Body of pancreas (tissue), 4 donors: ENCODE data around the gene NME4.

Experiments used
- POLR2A ChIP-seq, 3 donors: fragments of 450-650 bp; IDR thresholded peaks; one replicate each; pipeline ENCODE4 v1.6.1; 2016; ENCODE audit warnings: antibody characterized with exemption in 3 of 3, mild to moderate bottlenecking in 2 of 3
- TF ChIP-seq, protein P1 (sequence below), 7 experiments: fragments of 450-650 bp in 4 of 7; fragments of 200-600 bp in 3 of 7; sonication (generic) in 3 of 7; IDR thresholded peaks; one replicate each; pipeline ENCODE4 v1.5.1; 2016 to 2019; ENCODE audit warnings: antibody characterized with exemption in 7 of 7

DNA sequence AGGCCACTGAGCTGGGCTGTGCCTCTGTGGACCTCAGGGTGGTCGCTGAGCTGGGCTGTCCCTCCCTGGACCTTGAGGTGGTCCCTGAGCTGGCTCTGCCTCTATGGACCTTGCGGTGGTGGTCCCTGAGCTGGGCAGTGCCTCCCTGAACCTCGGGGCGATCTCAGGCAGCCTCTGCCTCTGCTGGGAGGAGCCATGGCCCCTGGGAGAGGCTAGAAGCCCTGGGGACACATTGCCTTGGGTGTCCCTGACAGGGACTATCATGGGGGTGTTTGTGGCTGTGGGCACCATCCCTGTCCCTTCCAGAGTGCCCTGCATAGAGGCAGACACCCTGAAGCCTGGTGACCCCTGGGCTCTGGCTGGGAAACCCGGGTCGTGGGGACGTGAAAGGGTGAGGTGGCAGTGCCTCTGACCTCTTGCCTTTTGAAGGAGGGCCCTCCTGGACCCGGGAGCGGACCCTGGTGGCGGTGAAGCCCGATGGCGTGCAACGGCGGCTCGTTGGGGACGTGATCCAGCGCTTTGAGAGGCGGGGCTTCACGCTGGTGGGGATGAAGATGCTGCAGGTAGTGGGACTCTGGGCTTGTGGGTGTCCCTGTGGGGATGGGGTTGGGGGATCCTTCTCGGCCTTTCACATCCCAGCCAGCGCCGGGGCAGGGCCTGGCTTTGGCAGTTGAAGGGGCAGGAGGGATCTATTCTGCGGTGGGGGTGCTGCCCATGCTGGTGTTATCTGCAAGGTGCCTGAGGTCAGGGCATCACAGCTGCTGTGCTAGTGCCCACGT, 1.8 kb downstream of the NME4 start:
- TF ChIP-seq, protein P1, sequence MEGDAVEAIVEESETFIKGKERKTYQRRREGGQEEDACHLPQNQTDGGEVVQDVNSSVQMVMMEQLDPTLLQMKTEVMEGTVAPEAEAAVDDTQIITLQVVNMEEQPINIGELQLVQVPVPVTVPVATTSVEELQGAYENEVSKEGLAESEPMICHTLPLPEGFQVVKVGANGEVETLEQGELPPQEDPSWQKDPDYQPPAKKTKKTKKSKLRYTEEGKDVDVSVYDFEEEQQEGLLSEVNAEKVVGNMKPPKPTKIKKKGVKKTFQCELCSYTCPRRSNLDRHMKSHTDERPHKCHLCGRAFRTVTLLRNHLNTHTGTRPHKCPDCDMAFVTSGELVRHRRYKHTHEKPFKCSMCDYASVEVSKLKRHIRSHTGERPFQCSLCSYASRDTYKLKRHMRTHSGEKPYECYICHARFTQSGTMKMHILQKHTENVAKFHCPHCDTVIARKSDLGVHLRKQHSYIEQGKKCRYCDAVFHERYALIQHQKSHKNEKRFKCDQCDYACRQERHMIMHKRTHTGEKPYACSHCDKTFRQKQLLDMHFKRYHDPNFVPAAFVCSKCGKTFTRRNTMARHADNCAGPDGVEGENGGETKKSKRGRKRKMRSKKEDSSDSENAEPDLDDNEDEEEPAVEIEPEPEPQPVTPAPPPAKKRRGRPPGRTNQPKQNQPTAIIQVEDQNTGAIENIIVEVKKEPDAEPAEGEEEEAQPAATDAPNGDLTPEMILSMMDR (IDR thresholded peaks at IDR 0.05): no peak
- TF ChIP-seq POLR2A (IDR thresholded peaks at IDR 0.05): no peak
